HG02973 (cell line): ENCODE measurements around the gene P2RX3.

Source experiments
- ATAC-seq: cut with Tn5 transposase; IDR thresholded peaks from one replicate; pipeline ENCODE4 v1.9.1; 2021; ENCODE audit warnings: moderate library complexity; ENCODE audit not compliant: unreplicated experiment

Gene P2RX3

GRCh38 chr11:57368106-57368844, 30.1 kb downstream of the P2RX3 start:
- ATAC-seq = no peak

DNA sequence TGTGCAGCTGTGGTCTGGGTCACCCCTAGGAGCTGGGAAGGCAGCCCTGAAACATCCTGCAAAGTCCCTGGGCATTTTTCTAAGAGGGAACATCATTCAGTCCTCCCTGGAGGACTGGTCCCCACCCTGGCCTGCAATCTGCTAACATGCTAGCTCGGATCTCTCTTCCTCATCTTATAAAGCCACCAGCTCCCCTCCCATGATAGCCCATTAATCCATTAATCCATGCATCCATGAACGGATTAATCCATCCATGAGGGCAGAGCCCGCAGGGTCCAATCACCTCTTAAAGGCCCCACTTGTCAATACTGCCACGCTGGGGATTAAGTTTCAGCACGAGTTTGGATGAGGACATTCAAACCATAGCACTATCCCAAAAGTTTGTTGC, 30.7 kb downstream of the P2RX3 start:
- no peak for ATAC-seq

GRCh38 chr11:57370251-57370650, 32.1 kb downstream of the P2RX3 start:
- ATAC-seq = no peak

GRCh38 chr11:57370941-57371340, 32.8 kb downstream of the P2RX3 start:
- ATAC-seq = no peak

- ATAC-seq = no peak
Observed at GRCh38 chr11:57373146-57373545, 35.0 kb downstream of the P2RX3 start.

DNA sequence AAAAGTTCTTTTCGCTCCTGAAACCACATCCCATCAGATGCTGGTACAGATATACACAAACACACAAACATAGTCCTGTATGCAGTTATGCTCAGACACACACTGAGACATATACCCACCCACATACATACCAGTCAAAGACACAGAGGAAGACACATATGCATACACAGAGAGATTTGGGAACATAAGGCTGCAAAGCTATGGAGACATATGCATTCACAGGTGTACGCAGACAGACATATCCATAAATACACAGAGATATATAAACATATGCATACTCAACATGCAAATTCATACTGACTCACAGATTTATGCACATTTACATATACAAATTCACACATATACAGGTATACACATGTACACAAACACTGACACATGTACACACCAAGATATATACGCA, 36.8 kb downstream of the P2RX3 start:
- ATAC-seq = no peak

DNA sequence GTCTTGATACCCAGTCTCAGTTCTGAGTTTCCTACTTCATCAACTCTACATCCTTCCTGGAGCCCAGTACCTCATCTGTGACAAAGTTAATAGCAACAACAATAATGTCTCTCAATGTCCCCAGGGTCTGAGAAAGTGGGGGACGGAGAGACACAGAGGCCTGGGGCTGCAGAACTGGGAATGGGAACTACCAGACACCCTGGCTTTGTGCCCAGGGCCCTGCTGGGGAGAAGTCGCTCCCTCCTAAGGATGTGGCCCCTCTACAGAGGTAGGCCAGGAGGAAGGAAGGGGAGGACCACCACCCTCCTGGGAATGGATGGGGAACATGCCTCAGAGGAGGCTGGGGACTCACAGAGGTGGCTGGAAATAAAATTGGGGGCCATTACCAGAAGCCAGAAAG, 37.3 kb downstream of the P2RX3 start:
- ATAC-seq = no peak

GRCh38 chr11:57376095-57377090, 38.2 kb downstream of the P2RX3 start:
- ATAC-seq = no peak

DNA sequence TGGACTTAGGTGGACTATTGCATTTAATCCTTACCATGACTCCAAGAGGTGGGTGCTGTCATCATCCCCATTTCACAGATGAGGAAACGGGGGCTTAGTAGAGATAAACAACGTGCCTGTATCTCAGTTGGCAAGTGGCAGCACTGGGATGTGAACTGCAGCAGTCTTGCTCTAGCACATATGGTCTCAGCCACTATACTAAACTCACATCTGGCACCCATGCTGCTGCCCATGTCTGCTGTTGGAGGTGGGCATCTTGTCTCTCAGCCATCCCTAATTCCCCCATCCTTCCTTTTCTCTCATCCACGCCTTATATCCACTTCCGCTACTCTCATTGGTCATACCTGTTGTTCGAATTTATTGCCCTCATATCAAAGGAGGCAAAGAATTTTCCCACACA, 39.0 kb downstream of the P2RX3 start:
- ATAC-seq = no peak

- no peak for ATAC-seq
Observed at GRCh38 chr11:57378186-57378585, 40.0 kb downstream of the P2RX3 start.

- ATAC-seq = no peak
Observed at GRCh38 chr11:57379732-57380131, 41.6 kb downstream of the P2RX3 start.

- ATAC-seq = no peak
Observed at GRCh38 chr11:57380975-57381374, 42.8 kb downstream of the P2RX3 start, which contains the start of gene PRG3. TSS of gene PRG3 (minus strand) at chr11:57381150. CDS start at chr11:57380708, 442 bp downstream.

DNA sequence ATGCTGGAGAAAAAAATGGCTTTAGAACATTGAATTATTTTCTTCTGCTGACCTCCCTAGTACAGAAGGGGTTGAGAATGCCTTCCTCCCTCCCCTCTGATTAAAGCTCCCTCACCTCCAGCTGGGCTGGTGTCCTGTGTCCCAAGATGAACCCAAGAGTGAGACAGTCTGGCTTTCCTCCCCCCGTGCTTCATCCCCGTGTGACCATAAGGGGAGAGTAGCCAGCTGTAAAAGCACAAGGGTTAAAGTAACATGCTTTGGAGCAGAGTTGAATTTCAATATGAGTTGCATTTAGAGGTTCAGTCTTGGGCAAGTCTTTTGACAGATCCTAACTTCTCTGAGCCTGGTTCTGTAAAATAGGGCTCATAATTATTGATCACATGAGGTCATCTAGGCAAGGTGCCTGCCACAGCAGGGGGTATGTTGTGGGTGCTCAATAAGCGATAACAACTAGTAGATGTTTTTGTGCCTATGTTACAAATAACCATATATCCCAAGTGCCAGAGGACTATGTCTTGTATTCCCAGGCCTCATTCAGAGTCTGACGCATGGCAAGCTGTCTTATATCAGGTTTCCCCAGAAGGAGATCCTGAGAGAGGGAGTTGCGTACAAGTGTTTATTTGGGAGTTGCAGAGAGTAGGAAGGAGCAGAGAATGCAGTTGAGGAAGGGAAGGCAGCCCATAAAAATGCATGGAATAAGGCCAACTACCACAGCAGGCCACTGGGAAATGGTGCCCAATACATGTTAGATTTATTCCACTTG, 48.2 kb downstream of the P2RX3 start:
- no peak for ATAC-seq

DNA sequence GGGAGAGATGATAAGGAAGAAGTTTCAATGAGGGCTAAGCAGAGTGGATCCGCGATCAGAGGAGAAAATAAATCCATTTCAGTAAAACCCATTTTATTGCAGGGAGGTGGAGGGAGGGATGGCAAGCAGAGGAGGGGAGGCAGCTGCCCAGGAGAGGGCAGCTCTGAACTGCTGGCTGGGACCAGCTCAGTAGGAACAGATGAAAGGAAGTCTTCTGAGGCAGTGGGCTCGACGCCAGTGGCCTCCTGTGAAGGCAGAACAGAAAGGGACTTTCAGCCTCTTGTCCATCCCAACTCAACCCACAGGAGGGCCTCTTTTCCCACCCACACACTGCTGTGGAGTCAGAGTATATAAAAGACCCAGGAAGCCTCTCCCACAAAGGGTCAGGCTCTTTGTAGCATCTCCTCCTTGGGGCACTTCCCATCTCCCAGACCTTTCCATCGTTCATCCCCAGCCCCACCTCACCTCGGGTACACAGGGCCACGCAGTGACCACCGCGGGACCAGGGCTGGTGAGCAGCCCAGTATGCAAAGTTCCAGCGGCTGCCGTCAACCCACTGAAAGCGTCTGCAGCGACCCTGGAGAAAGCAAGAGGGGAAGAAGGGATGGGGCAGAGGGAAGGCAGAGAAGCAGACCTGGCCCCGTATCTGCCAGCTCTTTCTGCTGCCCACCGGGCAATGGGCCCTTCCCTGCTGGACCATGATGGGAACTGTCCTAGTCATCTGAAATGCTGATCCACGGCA, 49.3 kb downstream of the P2RX3 start:
- ATAC-seq = no peak

- no peak for ATAC-seq
Observed at GRCh38 chr11:57390535-57390934, 52.4 kb downstream of the P2RX3 start, which contains the start of gene PRG2. TSS of gene PRG2 (minus strand) at chr11:57390650. CDS start at chr11:57389944, 706 bp downstream.

DNA sequence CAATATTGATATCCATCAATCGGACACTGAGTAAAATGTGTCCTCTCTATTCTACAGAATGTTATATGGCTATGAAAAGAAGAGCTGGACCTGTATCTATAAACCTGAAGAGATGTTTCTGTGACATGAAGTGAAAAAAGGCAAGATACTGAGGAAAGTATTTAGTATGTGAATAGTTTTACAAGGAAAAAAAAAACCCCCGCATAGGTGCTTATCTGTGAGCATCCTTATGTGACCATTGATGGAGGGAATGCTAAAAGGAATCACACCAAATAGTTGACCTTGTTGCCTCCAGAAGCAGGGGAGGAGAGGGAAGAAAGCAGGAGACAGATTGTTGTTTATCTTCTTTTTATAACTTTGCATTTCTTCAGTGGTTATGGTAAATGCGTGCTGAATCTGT, 53.0 kb downstream of the P2RX3 start:
- no peak for ATAC-seq

GRCh38 chr11:57391539-57391938, 53.4 kb downstream of the P2RX3 start:
- no peak for ATAC-seq

DNA sequence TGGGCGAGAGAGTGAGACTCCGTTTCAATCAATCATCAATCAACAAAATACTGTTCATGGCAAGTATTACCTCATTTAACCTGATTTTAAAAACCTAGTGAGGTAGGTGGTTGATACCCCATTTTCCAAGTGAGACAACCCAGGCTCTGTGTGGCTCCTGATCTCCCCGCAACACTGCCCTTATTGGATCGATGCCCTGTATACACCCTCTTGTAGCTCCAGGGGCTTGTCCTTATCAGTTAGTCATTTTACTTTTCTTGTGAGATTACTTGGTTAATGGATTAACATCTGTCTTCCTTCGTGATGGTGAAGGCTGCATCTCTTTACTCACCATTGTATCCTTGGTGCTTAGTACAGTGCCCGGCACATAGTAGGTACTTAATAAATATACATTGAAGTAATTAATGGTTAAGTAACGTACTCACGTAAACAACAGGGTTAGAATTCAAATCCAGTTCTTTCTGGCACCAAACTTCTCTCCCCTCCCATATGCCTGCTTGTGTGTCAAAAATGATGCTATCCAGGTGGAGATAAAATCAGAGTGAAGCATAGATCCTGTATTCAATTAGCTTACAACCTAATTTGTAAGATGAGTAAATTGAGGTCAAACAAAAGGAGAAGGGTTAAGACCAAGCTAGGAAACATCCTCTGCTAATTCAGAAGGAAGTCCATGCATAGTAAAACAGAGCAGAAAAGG, 54.1 kb downstream of the P2RX3 start:
- ATAC-seq = no peak

GRCh38 chr11:57392763-57393105, 54.6 kb downstream of the P2RX3 start:
- ATAC-seq = no peak
